Coronary artery (tissue), 2 donors: Measurements from ENCODE around the gene ALG14.
"Not testable (repeated sequence)": the region's sequence is repeated elsewhere in the genome, so short reads cannot be mapped to it uniquely, and the experiment has no call there.

Experiments
- DNase-seq: peaks from one replicate; pipeline ENCODE4 v3.0.0-alpha.2; 2017; ENCODE audit warnings: low spot score
- H3K27ac ChIP-seq, 2 donors: fragments of 200-600 bp; sonication (generic); one replicate each; pipeline ENCODE4 v1.5.1; 2016 to 2019
- H3K4me3 ChIP-seq: fragments of 200-600 bp; sonication (generic); 2 replicates; pipeline ENCODE4 v1.5.1; 2016; ENCODE audit warnings: mild to moderate bottlenecking, moderate library complexity
- CTCF ChIP-seq: fragments of 200-600 bp; sonication (generic); IDR thresholded peaks from one replicate; pipeline ENCODE4 v1.5.1; 2019; ENCODE audit warnings: antibody characterized with exemption

ALG14 gene

GRCh38 chr1:95029532-95029931, 43.2 kb downstream of the ALG14 start:
- no peak for TF ChIP-seq CTCF
- DNase-seq = no peak
- Histone ChIP-seq H3K27ac (no peak overlapping the region), H3K4me3 (no peak overlapping the region)

DNA sequence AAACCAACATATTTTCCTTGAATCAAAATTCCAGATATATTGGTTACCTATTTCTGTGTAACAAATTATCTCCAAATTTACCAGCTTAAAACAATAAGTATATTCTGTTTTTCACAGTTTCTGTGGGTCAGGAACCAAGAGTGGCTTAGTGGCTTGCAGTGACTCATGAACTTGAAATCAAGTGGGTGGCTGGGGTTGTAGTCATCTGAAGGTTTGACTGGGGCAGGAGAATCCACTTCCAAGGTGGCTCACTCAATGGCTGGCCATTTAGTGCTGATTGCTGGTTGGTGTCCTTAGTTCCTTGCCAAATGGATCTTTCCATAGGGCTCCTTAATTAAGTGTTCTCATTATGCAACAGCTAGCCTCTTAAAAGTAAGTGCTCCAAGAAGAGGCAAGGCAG, 43.8 kb downstream of the ALG14 start:
- H3K4me3 ChIP-seq = no peak overlapping the region
- TF ChIP-seq CTCF = no peak
- DNase-seq = no peak

DNA sequence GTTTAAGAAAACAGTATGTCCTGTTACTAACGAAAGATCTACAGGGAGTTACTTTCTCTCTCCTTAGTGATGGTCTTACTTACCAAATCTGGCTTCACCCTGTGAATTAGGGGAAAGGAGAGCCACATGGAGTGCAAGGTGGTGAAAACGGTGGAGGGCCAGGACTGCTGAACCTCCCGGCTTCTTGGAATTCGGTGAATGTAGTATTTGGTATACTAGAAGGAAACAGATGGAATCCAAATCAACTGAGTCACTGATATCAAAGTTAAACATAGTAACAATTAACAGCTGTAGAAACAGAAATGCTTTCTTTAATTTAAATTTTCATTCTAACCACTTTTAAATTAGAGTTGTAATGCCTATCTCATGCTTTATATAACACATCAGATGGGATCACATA, 45.7 kb downstream of the ALG14 start:
- no peak overlapping the region for H3K27ac ChIP-seq
- no peak overlapping the region for H3K4me3 ChIP-seq
- no peak for DNase-seq
- no peak for TF ChIP-seq CTCF

More for the DNA sequence above, 43.8 kb downstream of the ALG14 start:
- H3K27ac ChIP-seq = no peak overlapping the region

- DNase-seq = no peak
- Histone ChIP-seq H3K4me3 (no peak overlapping the region), H3K27ac (peak overlapping the region; percentile 64 to 87)
- no peak for TF ChIP-seq CTCF
Observed at GRCh38 chr1:95023399-95024043, 49.2 kb downstream of the ALG14 start.

DNA sequence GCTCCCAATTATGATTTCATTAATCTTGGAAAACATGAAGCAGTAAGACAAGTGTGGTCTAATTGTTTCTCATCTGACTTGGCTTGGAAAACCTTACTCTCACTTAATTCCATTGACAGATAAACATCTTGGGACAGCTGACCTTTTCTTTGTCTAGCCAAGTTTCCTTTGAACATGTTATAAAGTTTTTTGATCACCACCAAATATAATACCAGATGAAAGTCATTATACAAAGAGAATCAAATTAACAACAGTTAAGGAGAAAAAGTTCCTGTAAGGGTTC, 50.2 kb downstream of the ALG14 start:
- Histone ChIP-seq H3K4me3 (peak overlapping the region; percentile 56), H3K27ac (peak overlapping the region; percentile 64 to 87)
- TF ChIP-seq CTCF = no peak
- DNase-seq = no peak

DNA sequence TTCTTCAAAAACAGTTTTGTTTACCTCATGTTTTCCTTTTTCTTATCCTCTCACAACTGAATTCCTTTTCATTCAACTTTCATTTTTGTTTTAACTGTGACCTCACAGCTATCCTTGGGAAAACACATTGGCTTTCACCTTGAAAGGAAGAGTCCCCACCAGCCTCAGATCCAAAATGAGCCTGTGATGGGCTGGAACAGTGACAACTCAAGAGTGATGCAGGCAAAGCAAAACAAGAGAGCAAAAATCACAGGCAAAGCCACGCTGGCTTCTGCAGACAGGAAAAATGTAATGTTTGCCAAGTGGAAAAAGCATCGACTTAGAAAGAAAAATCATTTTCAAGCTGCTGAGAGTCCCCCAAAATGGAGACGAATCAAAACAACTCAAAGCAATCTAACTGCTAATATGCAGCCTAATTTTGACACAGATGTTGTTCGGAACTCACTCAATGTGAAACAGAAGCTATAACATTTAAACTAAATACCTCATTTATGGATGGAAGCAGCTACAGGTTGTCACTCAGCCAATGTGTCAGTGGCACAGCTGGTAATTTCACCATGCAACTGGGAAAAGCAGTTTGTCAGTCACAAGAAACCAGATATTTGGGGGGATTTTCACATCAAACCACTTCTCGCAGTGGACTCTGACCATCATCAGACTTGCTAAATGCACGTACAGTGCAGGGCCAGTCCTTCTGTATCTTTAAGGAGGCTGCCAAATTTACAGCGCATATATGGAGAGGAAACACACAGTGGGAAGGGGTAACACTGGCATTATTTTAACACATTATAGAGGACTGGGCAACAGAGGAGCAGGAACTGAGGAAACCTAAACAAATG, 50.7 kb downstream of the ALG14 start:
- no peak for DNase-seq
- Histone ChIP-seq H3K4me3 (peak overlapping the region; percentile 56), H3K27ac (peak overlapping the region; percentile 64 to 87)
- no peak for TF ChIP-seq CTCF

- Histone ChIP-seq H3K27ac (peak overlapping the region; percentile 64 to 87), H3K4me3 (peak overlapping the region; percentile 56)
- no peak for DNase-seq
- no peak for TF ChIP-seq CTCF
Observed at GRCh38 chr1:95021119-95021518, 51.6 kb downstream of the ALG14 start.

- not testable (repeated sequence) for DNase-seq, H3K27ac ChIP-seq
Observed at GRCh38 chr1:95019466-95019865, 53.3 kb downstream of the ALG14 start.

More at GRCh38 chr1:95019466-95019865, 53.3 kb downstream of the ALG14 start:
- H3K4me3 ChIP-seq = not testable (repeated sequence)
